Measurements from ENCODE around the gene CAMTA1. TPM values are rescaled to one million over a fixed set of nuclear protein-coding genes. Genes with fewer than 3 reads are reported as not detected.
"Not testable (repeated sequence)": the region's sequence is repeated elsewhere in the genome, so short reads cannot be mapped to it uniquely, and the experiment has no call there.

CAMTA1 gene, protein sequence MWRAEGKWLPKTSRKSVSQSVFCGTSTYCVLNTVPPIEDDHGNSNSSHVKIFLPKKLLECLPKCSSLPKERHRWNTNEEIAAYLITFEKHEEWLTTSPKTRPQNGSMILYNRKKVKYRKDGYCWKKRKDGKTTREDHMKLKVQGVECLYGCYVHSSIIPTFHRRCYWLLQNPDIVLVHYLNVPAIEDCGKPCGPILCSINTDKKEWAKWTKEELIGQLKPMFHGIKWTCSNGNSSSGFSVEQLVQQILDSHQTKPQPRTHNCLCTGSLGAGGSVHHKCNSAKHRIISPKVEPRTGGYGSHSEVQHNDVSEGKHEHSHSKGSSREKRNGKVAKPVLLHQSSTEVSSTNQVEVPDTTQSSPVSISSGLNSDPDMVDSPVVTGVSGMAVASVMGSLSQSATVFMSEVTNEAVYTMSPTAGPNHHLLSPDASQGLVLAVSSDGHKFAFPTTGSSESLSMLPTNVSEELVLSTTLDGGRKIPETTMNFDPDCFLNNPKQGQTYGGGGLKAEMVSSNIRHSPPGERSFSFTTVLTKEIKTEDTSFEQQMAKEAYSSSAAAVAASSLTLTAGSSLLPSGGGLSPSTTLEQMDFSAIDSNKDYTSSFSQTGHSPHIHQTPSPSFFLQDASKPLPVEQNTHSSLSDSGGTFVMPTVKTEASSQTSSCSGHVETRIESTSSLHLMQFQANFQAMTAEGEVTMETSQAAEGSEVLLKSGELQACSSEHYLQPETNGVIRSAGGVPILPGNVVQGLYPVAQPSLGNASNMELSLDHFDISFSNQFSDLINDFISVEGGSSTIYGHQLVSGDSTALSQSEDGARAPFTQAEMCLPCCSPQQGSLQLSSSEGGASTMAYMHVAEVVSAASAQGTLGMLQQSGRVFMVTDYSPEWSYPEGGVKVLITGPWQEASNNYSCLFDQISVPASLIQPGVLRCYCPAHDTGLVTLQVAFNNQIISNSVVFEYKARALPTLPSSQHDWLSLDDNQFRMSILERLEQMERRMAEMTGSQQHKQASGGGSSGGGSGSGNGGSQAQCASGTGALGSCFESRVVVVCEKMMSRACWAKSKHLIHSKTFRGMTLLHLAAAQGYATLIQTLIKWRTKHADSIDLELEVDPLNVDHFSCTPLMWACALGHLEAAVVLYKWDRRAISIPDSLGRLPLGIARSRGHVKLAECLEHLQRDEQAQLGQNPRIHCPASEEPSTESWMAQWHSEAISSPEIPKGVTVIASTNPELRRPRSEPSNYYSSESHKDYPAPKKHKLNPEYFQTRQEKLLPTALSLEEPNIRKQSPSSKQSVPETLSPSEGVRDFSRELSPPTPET (N-terminal part only)
- 38.1 TPM for total RNA-seq

DNA sequence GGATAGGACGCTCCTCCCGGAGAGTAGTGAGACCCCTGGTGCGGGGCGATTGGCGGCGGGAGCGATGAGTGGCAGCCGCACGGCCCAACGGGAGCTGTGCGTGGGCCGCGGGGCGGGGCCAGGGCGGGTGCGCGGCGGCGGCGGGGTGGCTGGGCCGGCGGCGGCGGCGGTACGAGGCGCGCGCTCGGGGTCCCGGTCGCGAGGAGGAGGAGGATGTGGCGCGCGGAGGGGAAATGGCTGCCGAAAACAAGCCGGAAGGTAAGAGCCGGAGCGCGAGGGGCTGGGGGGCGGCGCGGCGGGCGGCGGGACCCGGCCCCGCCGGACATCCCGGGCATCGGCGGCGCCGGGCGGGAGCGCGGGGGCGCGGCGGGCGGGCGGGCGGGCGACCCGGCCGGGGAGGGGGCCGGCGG, at the start of gene CAMTA1:
Gene CAMTA1 (plus strand): TSS at position 137 of the 410 bp plus-strand sequence. CDS start 77 bp downstream, at position 214.
- Histone ChIP-seq H3K4me1 (ENCODE audit: control insufficient read depth in 3 of 3, insufficient read depth in 3 of 3, low read length in 3 of 3) (peaks cover 16 to 22% (median 18%) of the 10 kb centered on the region in 3 donors), H3K36me3 (ENCODE audit: control insufficient read depth in 3 of 3, insufficient read depth in 3 of 3, low read length in 3 of 3) (peaks cover 0 to 4% (median 0%) of the 10 kb centered on the region in 3 donors), H3K4me3 (ENCODE audit: low read length in 3 of 3) (peak within 1 kb of the TSS; percentile 72 to 90 (median 79)), H3K9ac (ENCODE audit: low read depth in 1 of 3, low read length in 3 of 3) (peak within 1 kb of the TSS; percentile 92 to 96 (median 95)), H3K9me3 (ENCODE audit: control insufficient read depth in 3 of 3, low read length in 3 of 3) (no peaks in the 10 kb centered on the region), H3K27me3 (ENCODE audit: control insufficient read depth in 3 of 3, insufficient read depth in 3 of 3, low read length in 3 of 3) (no peaks in the 10 kb centered on the region), H3K27ac (ENCODE audit: low read depth, low read length) (peak within 1 kb of the TSS; percentile 99)

DNA sequence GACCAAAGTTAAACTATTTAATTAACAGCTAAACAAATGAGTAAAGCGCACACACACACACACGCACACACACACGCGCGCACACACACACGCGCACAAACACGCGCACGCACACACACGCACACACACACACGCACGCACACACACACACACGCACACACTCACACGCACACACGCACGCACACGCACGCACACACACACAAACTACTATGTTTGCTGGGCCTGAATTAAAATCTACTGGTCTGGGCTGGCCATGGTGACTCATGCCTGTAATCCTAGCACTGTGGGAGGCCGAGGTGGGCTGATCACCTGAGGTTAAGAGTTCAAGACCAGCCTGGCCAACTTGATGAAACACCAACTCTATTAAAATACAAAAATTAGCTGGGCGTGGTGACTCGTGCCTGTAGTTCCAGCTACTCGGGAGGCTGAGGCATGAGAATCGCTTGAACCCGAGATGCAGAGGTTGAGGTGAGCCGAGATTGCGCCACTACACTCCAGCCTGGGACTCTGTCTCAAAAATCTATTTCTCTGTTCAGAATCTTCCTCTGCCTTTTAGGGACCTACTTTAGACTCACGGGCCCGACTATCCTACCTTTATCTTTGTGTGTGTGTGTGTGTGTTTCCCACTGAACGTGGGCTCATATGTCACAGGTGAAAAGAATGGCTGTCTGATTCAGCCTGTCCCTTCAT, 46.1 kb upstream of the CAMTA1 start:
- Histone ChIP-seq H3K27ac (ENCODE audit: low read depth, low read length) (no peak overlapping the region), H3K27me3 (ENCODE audit: control insufficient read depth in 3 of 3, insufficient read depth in 3 of 3, low read length in 3 of 3) (peaks cover 0 to 3% (median 0%) of the 10 kb centered on the region in 3 donors), H3K4me3 (ENCODE audit: low read length in 3 of 3) (no peak overlapping the region), H3K36me3 (ENCODE audit: control insufficient read depth in 3 of 3, insufficient read depth in 3 of 3, low read length in 3 of 3) (no peaks in the 10 kb centered on the region), H3K9me3 (ENCODE audit: control insufficient read depth in 3 of 3, low read length in 3 of 3) (no peaks in the 10 kb centered on the region), H3K9ac (ENCODE audit: low read depth in 1 of 3, low read length in 3 of 3) (no peak overlapping the region), H3K4me1 (ENCODE audit: control insufficient read depth in 3 of 3, insufficient read depth in 3 of 3, low read length in 3 of 3) (peaks cover 11 to 14% (median 11%) of the 10 kb centered on the region in 3 donors)

GRCh38 chr1:6742676-6743188, 42.5 kb upstream of the CAMTA1 start:
- H3K27me3 ChIP-seq (ENCODE audit: control insufficient read depth in 3 of 3, insufficient read depth in 3 of 3, low read length in 3 of 3); H3K36me3 ChIP-seq (ENCODE audit: control insufficient read depth in 3 of 3, insufficient read depth in 3 of 3, low read length in 3 of 3); H3K9me3 ChIP-seq (ENCODE audit: control insufficient read depth in 3 of 3, low read length in 3 of 3); H3K9ac ChIP-seq (ENCODE audit: low read depth in 1 of 3, low read length in 3 of 3); H3K4me3 ChIP-seq (ENCODE audit: low read length in 3 of 3): not testable (repeated sequence)
- peaks cover 11 to 14% (median 11%) of the 10 kb centered on the region in 3 donors for H3K4me1 ChIP-seq (ENCODE audit: control insufficient read depth in 3 of 3, insufficient read depth in 3 of 3, low read length in 3 of 3)
- peak overlapping the region; percentile 82 for H3K27ac ChIP-seq (ENCODE audit: low read depth, low read length)

- peak overlapping the region; percentile 82 for H3K27ac ChIP-seq (ENCODE audit: low read depth, low read length)
- H3K4me3 ChIP-seq (ENCODE audit: low read length in 3 of 3), result peak overlapping the region; percentile 49 to 63 (median 52)
- H3K4me1 ChIP-seq (ENCODE audit: control insufficient read depth in 3 of 3, insufficient read depth in 3 of 3, low read length in 3 of 3), result peaks cover 11 to 14% (median 11%) of the 10 kb centered on the region in 3 donors
- H3K27me3 ChIP-seq (ENCODE audit: control insufficient read depth in 3 of 3, insufficient read depth in 3 of 3, low read length in 3 of 3), result no peaks in the 10 kb centered on the region
- H3K9me3 ChIP-seq (ENCODE audit: control insufficient read depth in 3 of 3, low read length in 3 of 3), result no peaks in the 10 kb centered on the region
- H3K9ac ChIP-seq (ENCODE audit: low read depth in 1 of 3, low read length in 3 of 3), result peak overlapping the region; percentile 57 to 74 (median 63)
- H3K36me3 ChIP-seq (ENCODE audit: control insufficient read depth in 3 of 3, insufficient read depth in 3 of 3, low read length in 3 of 3), result no peaks in the 10 kb centered on the region
Observed at GRCh38 chr1:6743189-6744101, 41.8 kb upstream of the CAMTA1 start.

DNA sequence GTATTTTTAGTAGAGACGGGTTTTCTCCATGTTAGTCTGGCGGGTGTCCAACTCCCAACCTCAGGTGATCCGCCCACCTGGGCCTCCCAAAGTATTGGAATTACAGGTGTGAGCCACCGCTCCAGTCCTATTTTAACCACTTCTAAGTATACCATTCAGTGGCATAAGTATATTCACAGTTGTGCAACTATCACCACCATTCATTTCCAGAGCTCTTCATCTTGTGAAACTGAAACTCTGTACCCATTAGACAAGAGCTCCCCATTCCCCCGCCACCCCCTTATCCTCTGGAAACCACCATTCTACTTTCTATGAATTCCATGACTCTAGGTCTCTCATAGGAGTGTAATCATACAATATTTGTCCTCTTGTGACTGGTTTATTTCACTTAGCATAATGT, 40.2 kb upstream of the CAMTA1 start:
- Histone ChIP-seq H3K4me3 (ENCODE audit: low read length in 3 of 3) (no peak overlapping the region), H3K36me3 (ENCODE audit: control insufficient read depth in 3 of 3, insufficient read depth in 3 of 3, low read length in 3 of 3) (no peaks in the 10 kb centered on the region), H3K9me3 (ENCODE audit: control insufficient read depth in 3 of 3, low read length in 3 of 3) (no peaks in the 10 kb centered on the region), H3K27me3 (ENCODE audit: control insufficient read depth in 3 of 3, insufficient read depth in 3 of 3, low read length in 3 of 3) (peaks cover 0 to 3% (median 0%) of the 10 kb centered on the region in 3 donors), H3K4me1 (ENCODE audit: control insufficient read depth in 3 of 3, insufficient read depth in 3 of 3, low read length in 3 of 3) (peaks cover 11 to 14% (median 11%) of the 10 kb centered on the region in 3 donors), H3K9ac (ENCODE audit: low read depth in 1 of 3, low read length in 3 of 3) (no peak overlapping the region), H3K27ac (ENCODE audit: low read depth, low read length) (no peak overlapping the region)

DNA sequence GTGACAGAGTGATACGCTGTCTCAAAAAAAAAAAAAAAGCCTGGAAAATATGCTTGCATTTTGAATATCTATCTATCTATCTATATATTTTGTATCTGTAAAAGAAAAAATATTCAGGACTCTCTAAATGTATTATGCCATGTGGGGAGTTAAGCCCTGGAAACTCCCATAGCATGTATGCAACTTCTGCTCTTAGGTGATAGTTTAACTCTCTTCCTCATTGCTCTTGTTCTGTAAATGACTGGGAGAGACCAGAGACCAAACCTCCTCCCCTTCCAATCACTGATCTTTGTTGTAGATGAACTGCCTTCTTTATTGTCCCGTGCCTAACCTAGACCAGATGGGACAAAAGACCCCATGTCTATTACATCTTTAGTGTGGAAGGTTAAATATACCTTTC, 37.6 kb upstream of the CAMTA1 start:
- H3K4me1 ChIP-seq (ENCODE audit: control insufficient read depth in 3 of 3, insufficient read depth in 3 of 3, low read length in 3 of 3), result peaks cover 11 to 14% (median 11%) of the 10 kb centered on the region in 3 donors
- H3K9me3 ChIP-seq (ENCODE audit: control insufficient read depth in 3 of 3, low read length in 3 of 3), result no peaks in the 10 kb centered on the region
- H3K36me3 ChIP-seq (ENCODE audit: control insufficient read depth in 3 of 3, insufficient read depth in 3 of 3, low read length in 3 of 3), result no peaks in the 10 kb centered on the region
- no peak overlapping the region for H3K27ac ChIP-seq (ENCODE audit: low read depth, low read length)
- H3K27me3 ChIP-seq (ENCODE audit: control insufficient read depth in 3 of 3, insufficient read depth in 3 of 3, low read length in 3 of 3), result peaks cover 0 to 3% (median 0%) of the 10 kb centered on the region in 3 donors
- H3K4me3 ChIP-seq (ENCODE audit: low read length in 3 of 3), result no peak overlapping the region
- no peak overlapping the region for H3K9ac ChIP-seq (ENCODE audit: low read depth in 1 of 3, low read length in 3 of 3)

GRCh38 chr1:6750490-6750889, 34.8 kb upstream of the CAMTA1 start:
- Histone ChIP-seq H3K4me3 (ENCODE audit: low read length in 3 of 3) (no peak overlapping the region), H3K9me3 (ENCODE audit: control insufficient read depth in 3 of 3, low read length in 3 of 3) (no peaks in the 10 kb centered on the region), H3K9ac (ENCODE audit: low read depth in 1 of 3, low read length in 3 of 3) (no peak overlapping the region)

DNA sequence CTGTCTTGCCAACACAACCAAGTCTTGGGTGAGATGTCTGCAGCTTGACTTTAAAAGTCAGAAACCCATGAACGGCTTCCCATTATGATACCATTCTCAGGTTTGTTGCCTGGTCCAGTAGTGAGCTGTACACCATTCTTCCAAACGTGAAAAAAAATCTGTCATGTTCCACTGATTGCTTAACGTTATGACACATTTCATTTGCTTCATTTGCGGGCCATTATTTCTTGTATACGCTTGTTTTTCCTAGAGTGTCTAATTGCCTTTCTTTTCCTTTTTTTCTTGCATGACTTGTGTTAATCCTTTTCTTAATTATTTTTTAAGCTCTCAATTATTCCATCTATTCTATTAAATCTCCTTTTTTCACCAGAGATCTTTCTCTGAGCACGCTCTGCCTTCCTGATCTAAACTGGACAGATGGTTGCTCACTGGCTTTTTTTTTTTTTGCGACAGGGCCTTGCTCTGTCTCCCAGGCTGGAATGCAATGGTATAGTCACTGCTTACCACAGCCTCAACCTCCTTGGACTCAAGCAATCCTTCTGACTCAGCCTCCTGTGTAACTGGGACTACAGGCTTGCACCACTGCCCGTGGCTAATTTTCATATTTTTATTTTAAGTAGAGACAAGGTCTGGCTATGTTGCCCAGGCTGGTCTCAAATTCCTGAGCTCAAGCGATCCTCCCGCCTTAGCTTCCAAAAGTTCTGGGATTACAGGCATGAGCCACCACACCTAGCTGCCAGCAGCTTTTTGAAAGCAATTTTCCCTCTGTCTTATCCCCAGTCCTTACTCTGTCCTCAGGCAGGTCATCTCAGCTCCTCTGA, 31.7 kb upstream of the CAMTA1 start:
- no peaks in the 10 kb centered on the region for H3K4me1 ChIP-seq (ENCODE audit: control insufficient read depth in 3 of 3, insufficient read depth in 3 of 3, low read length in 3 of 3)
- no peak overlapping the region for H3K4me3 ChIP-seq (ENCODE audit: low read length in 3 of 3)
- H3K27me3 ChIP-seq (ENCODE audit: control insufficient read depth in 3 of 3, insufficient read depth in 3 of 3, low read length in 3 of 3), result peaks cover 0 to 11% (median 4%) of the 10 kb centered on the region in 3 donors
- H3K27ac ChIP-seq (ENCODE audit: low read depth, low read length), result no peak overlapping the region
- no peak overlapping the region for H3K9ac ChIP-seq (ENCODE audit: low read depth in 1 of 3, low read length in 3 of 3)
- H3K9me3 ChIP-seq (ENCODE audit: control insufficient read depth in 3 of 3, low read length in 3 of 3), result no peaks in the 10 kb centered on the region
- no peaks in the 10 kb centered on the region for H3K36me3 ChIP-seq (ENCODE audit: control insufficient read depth in 3 of 3, insufficient read depth in 3 of 3, low read length in 3 of 3)

More at GRCh38 chr1:6750490-6750889, 34.8 kb upstream of the CAMTA1 start:
- no peaks in the 10 kb centered on the region for H3K36me3 ChIP-seq (ENCODE audit: control insufficient read depth in 3 of 3, insufficient read depth in 3 of 3, low read length in 3 of 3)
- no peak overlapping the region for H3K27ac ChIP-seq (ENCODE audit: low read depth, low read length)
- H3K27me3 ChIP-seq (ENCODE audit: control insufficient read depth in 3 of 3, insufficient read depth in 3 of 3, low read length in 3 of 3), result peaks cover 0 to 7% (median 3%) of the 10 kb centered on the region in 3 donors
- no peaks in the 10 kb centered on the region for H3K4me1 ChIP-seq (ENCODE audit: control insufficient read depth in 3 of 3, insufficient read depth in 3 of 3, low read length in 3 of 3)
